Right ventricle myocardium superior (tissue), 1 donor: ENCODE data around the gene MNX1. TPM values are rescaled to one million over a fixed set of nuclear protein-coding genes. Genes with fewer than 3 reads are reported as not detected.

Source experiments
- total RNA-seq: library from RNA; stranded (reverse); fragmentation: NEBNext Ultra II Directional; extraction: Animal tissue kit (Norgen Biotek cat#: 25700); gene quantifications from one replicate; pipeline ENCODE4 v1.2.1, GENCODE V29; 2021
- donor health status: DM: no; HTN: yes; CAD: no; lungs with severe emphysema.

The MNX1 gene
- total RNA-seq, 1 donor from 2014 or later = not detected

Other genes starting within 250 kb of the MNX1 start
- 30.7 TPM for gene LMBR1, start 117.5 kb downstream of the MNX1 start, total RNA-seq
- gene NOM1, start 61.0 kb downstream of the MNX1 start, total RNA-seq = 9.7 TPM
- gene UBE3C, start 128.3 kb upstream of the MNX1 start, total RNA-seq = 48.7 TPM